Measurements from ENCODE around the gene HNRNPU. TPM values are rescaled to one million over a fixed set of nuclear protein-coding genes. Genes with fewer than 3 reads are reported as not detected.

The HNRNPU gene
- polyA plus RNA-seq, 1 donor from 2014 or later, result 346 TPM

GRCh38 chr1:244850099-244850852, 14.1 kb downstream of the HNRNPU start:
- H3K79me2 ChIP-seq (replicated peaks; ENCODE audit: insufficient read depth, low read length), result peaks cover 17% of the 10 kb centered on the region
- H4K20me1 ChIP-seq (ENCODE audit: insufficient read depth), result no peaks in the 10 kb centered on the region
- TF ChIP-seq REST (IDR thresholded peaks at IDR 0.05; ENCODE audit: borderline replicate concordance) (no peak), SMC3 (conservative IDR thresholded peaks at IDR 0.05; ENCODE audit: poor library complexity) (no peak)
- no peaks in the 10 kb centered on the region for H3K9me3 ChIP-seq (ENCODE audit: low read length)
- H3F3A ChIP-seq (ENCODE audit: insufficient read depth, low read length, poor library complexity, severe bottlenecking), result peaks cover 11% of the 10 kb centered on the region
- peaks cover 17% of the 10 kb centered on the region for H3K36me3 ChIP-seq (ENCODE audit: insufficient read depth, low read length)
- no peak overlapping the region for H3K27ac ChIP-seq (ENCODE audit: low read length)
- no peak overlapping the region for H2AFZ ChIP-seq (ENCODE audit: low read depth, low read length)
- H3K9ac ChIP-seq (ENCODE audit: low read length), result no peak overlapping the region
- no peak overlapping the region for H3K4me3 ChIP-seq (ENCODE audit: low read length)
- no peak overlapping the region for H3K4me2 ChIP-seq (ENCODE audit: low read length)
- H3K27me3 ChIP-seq (ENCODE audit: insufficient read depth, low read depth, low read length), result no peaks in the 10 kb centered on the region
- H3K9me2 ChIP-seq (ENCODE audit: insufficient read depth, low read length), result no peaks in the 10 kb centered on the region

GRCh38 chr1:244849189-244849866, 15.0 kb downstream of the HNRNPU start:
- no peaks in the 10 kb centered on the region for H3K9me2 ChIP-seq (ENCODE audit: insufficient read depth, low read length)
- H3F3A ChIP-seq (ENCODE audit: insufficient read depth, low read length, poor library complexity, severe bottlenecking), result peaks cover 11% of the 10 kb centered on the region
- H3K79me2 ChIP-seq (replicated peaks; ENCODE audit: insufficient read depth, low read length), result peaks cover 17% of the 10 kb centered on the region
- no peak for TF ChIP-seq CTCF (IDR thresholded peaks at IDR 0.05; ENCODE audit: poor library complexity, severe bottlenecking)
- peak; percentile 3 for TF ChIP-seq POLR2AphosphoS5 (IDR thresholded peaks at IDR 0.05)
- no peak for TF ChIP-seq EZH2 (IDR thresholded peaks at IDR 0.05; ENCODE audit: borderline replicate concordance, insufficient read depth, low read length, poor library complexity, severe bottlenecking)
- no peak for TF ChIP-seq RAD21 (conservative IDR thresholded peaks at IDR 0.05)
- TF ChIP-seq MXI1 (conservative IDR thresholded peaks at IDR 0.05; ENCODE audit: poor library complexity, severe bottlenecking), result no peak
- no peak for TF ChIP-seq REST (IDR thresholded peaks at IDR 0.05; ENCODE audit: borderline replicate concordance)
- TF ChIP-seq TAF1 (IDR thresholded peaks at IDR 0.05; ENCODE audit: low read depth), result no peak
- no peak for TF ChIP-seq EP300 (conservative IDR thresholded peaks at IDR 0.05; ENCODE audit: poor library complexity, severe bottlenecking)
- TF ChIP-seq SMC3 (conservative IDR thresholded peaks at IDR 0.05; ENCODE audit: poor library complexity), result no peak
- H3K4me2 ChIP-seq (ENCODE audit: low read length), result no peak overlapping the region
- no peak overlapping the region for H2AFZ ChIP-seq (ENCODE audit: low read depth, low read length)
- no peaks in the 10 kb centered on the region for H3K9me3 ChIP-seq (ENCODE audit: low read length)
- no peak overlapping the region for H3K4me3 ChIP-seq (ENCODE audit: low read length)
- H3K27ac ChIP-seq (ENCODE audit: low read length), result no peak overlapping the region
- H4K20me1 ChIP-seq (ENCODE audit: insufficient read depth), result no peaks in the 10 kb centered on the region
- H3K27me3 ChIP-seq (ENCODE audit: insufficient read depth, low read depth, low read length), result no peaks in the 10 kb centered on the region
- H3K36me3 ChIP-seq (ENCODE audit: insufficient read depth, low read length), result peaks cover 17% of the 10 kb centered on the region
- H3K9ac ChIP-seq (ENCODE audit: low read length), result no peak overlapping the region

All from neural cell (in vitro differentiated cells).